Kidney (tissue), 14 donors: ENCODE results near the gene HSPA1B. TPM values are rescaled to one million over a fixed set of nuclear protein-coding genes. Genes with fewer than 3 reads are reported as not detected.
A peak's percentile ranks its signal among the peaks of the same experiment; 100 is the strongest.
"Not testable (repeated sequence)": the region's sequence is repeated elsewhere in the genome, so short reads cannot be mapped to it uniquely, and the experiment has no call there.

Experiments
- DNase-seq, 5 donors: peaks; one replicate each; pipeline ENCODE4 v3.0.0-alpha.2; 2013 to 2020
- FAIRE-seq: peaks from 2 replicates; lab custom pipeline; 2012; peaks lifted over from hg19 to GRCh38; lab: Jason Lieb, UNC
- H3K27ac ChIP-seq, 2 donors: one replicate each; pipeline ENCODE4 v1.7.0; 2013; ENCODE audit warnings: low read depth in 2 of 2, low read length in 2 of 2, inconsistent platforms in 1 of 2
- H3K27me3 ChIP-seq: one replicate; pipeline ENCODE4 v1.7.1; 2013; ENCODE audit warnings: low read length, inconsistent platforms; ENCODE audit not compliant: control insufficient read depth, insufficient read depth
- H3K36me3 ChIP-seq, 3 donors: one replicate each; pipeline versions ENCODE4 v1.7.0 to v1.7.1; 2013; ENCODE audit warnings: low read length in 3 of 3, control low read depth in 1 of 3, inconsistent platforms in 1 of 3; ENCODE audit not compliant: insufficient read depth in 3 of 3, control insufficient read depth in 2 of 3
- H3K4me1 ChIP-seq, 3 donors: one replicate each; pipeline versions ENCODE4 v1.7.0 to v1.7.1; 2013; ENCODE audit warnings: low read length in 3 of 3, inconsistent platforms in 1 of 3, low read depth in 1 of 3; ENCODE audit not compliant: control insufficient read depth in 2 of 3, insufficient read depth in 2 of 3
- H3K4me3 ChIP-seq, 3 donors: one replicate each; pipeline versions ENCODE4 v1.7.0 to v1.8.1; 2013; ENCODE audit warnings: low read length in 3 of 3, control low read depth in 1 of 3, inconsistent platforms in 1 of 3
- H3K9ac ChIP-seq, 3 donors: one replicate each; pipeline versions ENCODE4 v1.7.0 to v1.7.1; 2013; ENCODE audit warnings: low read length in 3 of 3, control low read depth in 1 of 3, inconsistent platforms in 1 of 3
- H3K9me3 ChIP-seq, 3 donors: one replicate each; pipeline versions ENCODE4 v1.7.0 to v1.7.1; 2013; ENCODE audit warnings: low read length in 3 of 3, control low read depth in 1 of 3, inconsistent platforms in 1 of 3; ENCODE audit not compliant: control insufficient read depth in 2 of 3, insufficient read depth in 1 of 3
- CTCF ChIP-seq: IDR thresholded peaks from 3 replicates; pipeline ENCODE4 v1.5.1; 2012; ENCODE audit warnings: mild to moderate bottlenecking, moderate library complexity, borderline replicate concordance; ENCODE audit not compliant: insufficient read depth; ENCODE audit errors: extremely low read depth
- intact Hi-C: fragments of 100-400 bp; cut with DNase I; formaldehyde crosslinking; loops from one replicate; pipeline ENCODE4 v1.11.1; 2022
- polyA plus RNA-seq: library from polyadenylated mRNA; stranded (reverse); fragments of 350-450 nt; fragmentation: Illumina TruSeq; extraction: RNeasy Lipid Tissue Mini Kit (QIAGEN cat#74804); gene quantifications from one replicate; pipeline ENCODE4 v1.2.3, GENCODE V29; 2014; ENCODE audit warnings: low read depth, low replicate concordance; ENCODE audit not compliant: insufficient read depth
- total RNA-seq: library from RNA; stranded (reverse); fragmentation: NEBNext Ultra II Directional; extraction: Animal tissue kit (Norgen Biotek cat#: 25700); gene quantifications from one replicate; pipeline ENCODE4 v1.2.1, GENCODE V29; 2021
- donor health status: control.
- donor health status: control.
- donor health status: control.
- donor health status: control.
- donor health status: control.
- donor health status: DM: yes; HTN: yes; CAD: no.
- donor health status: Normal renal cell carcinoma (clear cell type).

HSPA1B gene
- total and polyA plus RNA-seq, 2 donors from 2014 or later = 142 to 175 TPM

- peaks cover 0 to 14% (median 12%) of the 10 kb centered on the region in 3 donors for H3K4me1 ChIP-seq
- DNase-seq (peak in 1 of 5 donors; percentile 44), FAIRE-seq (no peak)
- H3K27me3 ChIP-seq = no peaks in the 10 kb centered on the region
- no peak for TF ChIP-seq CTCF
- no peak overlapping the region for H3K4me3 ChIP-seq
- intact Hi-C loops = no loop called here
- peak overlapping the region; percentile 73 to 82 for H3K27ac ChIP-seq
- H3K9me3 ChIP-seq = no peaks in the 10 kb centered on the region
- no peaks in the 10 kb centered on the region for H3K36me3 ChIP-seq
- H3K9ac ChIP-seq = peak overlapping the region in 1 of 3 donors; percentile 19
Measured at GRCh38 chr6:31819871-31820299, 7.7 kb upstream of the HSPA1B start.

- Histone ChIP-seq H3K9ac (peak overlapping the region in 1 of 3 donors; percentile 93), H3K4me1 (peaks cover 0 to 16% (median 12%) of the 10 kb centered on the region in 3 donors), H3K27ac (peak overlapping the region in 1 of 2 donors; percentile 100)
- H3K27me3 ChIP-seq, H3K9me3 ChIP-seq, intact Hi-C loops, H3K4me3 ChIP-seq, FAIRE-seq, H3K36me3 ChIP-seq: not testable (repeated sequence)
- peak in 1 of 5 donors; percentile 49 for DNase-seq
Measured at GRCh38 chr6:31820399-31820798, 7.1 kb upstream of the HSPA1B start.

- Histone ChIP-seq H3K4me1 (peaks cover 2 to 22% (median 14%) of the 10 kb centered on the region in 3 donors), H3K9me3 (no peaks in the 10 kb centered on the region), H3K27ac (peak overlapping the region; percentile 99 to 100), H3K36me3 (no peaks in the 10 kb centered on the region), H3K9ac (peak overlapping the region; percentile 80 to 100 (median 93)), H3K27me3 (no peaks in the 10 kb centered on the region), H3K4me3 (peak overlapping the region; percentile 72 to 87 (median 73))
- FAIRE-seq (no peak), DNase-seq (peak; percentile 59 to 91 (median 86))
- no peak for TF ChIP-seq CTCF
- intact Hi-C loops = no loop called here
Measured at GRCh38 chr6:31821301-31822035, 6.1 kb upstream of the HSPA1B start.

GRCh38 chr6:31822036-31822821 lies 5.3 kb upstream of the HSPA1B start:
- peaks cover 5 to 22% (median 18%) of the 10 kb centered on the region in 3 donors for H3K4me1 ChIP-seq
- H3K27ac ChIP-seq = peak overlapping the region; percentile 99 to 100
- intact Hi-C loops = no loop called here
- H3K9me3 ChIP-seq = no peaks in the 10 kb centered on the region
- H3K9ac ChIP-seq = peak overlapping the region; percentile 80 to 100 (median 100)
- FAIRE-seq = no peak
- H3K27me3 ChIP-seq = no peaks in the 10 kb centered on the region
- peak; percentile 78 to 92 (median 86) for DNase-seq
- H3K4me3 ChIP-seq = peak overlapping the region; percentile 73 to 87 (median 85)
- no peaks in the 10 kb centered on the region for H3K36me3 ChIP-seq
- no peak for TF ChIP-seq CTCF

- H3K4me3 ChIP-seq, H3K36me3 ChIP-seq, FAIRE-seq, H3K9ac ChIP-seq, H3K9me3 ChIP-seq, intact Hi-C loops, H3K27me3 ChIP-seq: not testable (repeated sequence)
- Histone ChIP-seq H3K27ac (peak overlapping the region in 1 of 2 donors; percentile 6), H3K4me1 (peaks cover 5 to 17% (median 14%) of the 10 kb centered on the region in 3 donors)
- peak in 1 of 5 donors; percentile 20 for DNase-seq
Measured at GRCh38 chr6:31823592-31824196, 3.8 kb upstream of the HSPA1B start.
